Measurements from ENCODE around the gene TMEM259. TPM values are rescaled to one million over a fixed set of nuclear protein-coding genes. Genes with fewer than 3 reads are reported as not detected.

The TMEM259 gene
- total and polyA plus RNA-seq, 7 experiments from 2014 or later = 40.7 to 347 (median 302) TPM

DNA sequence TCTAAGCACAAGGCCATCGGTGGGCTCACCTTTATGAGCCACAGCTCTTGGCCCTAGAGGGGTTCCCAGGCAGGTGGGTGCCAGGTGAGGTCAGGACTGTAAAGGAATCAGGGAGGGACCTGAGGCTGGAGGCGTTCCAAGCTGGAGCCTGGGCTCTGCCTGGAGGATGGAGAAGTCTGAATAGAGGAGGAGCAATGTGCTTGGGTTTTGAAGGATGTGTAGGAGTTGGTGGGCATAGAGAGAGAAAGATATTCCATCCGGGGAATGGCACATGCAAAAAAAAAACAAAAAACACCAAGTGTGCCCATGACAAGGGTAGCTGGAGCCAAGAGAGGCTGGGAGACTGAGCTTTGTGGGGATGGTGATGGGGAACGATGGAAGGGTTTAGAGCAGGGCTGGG lies 18.3 kb downstream of the TMEM259 start:
- Mint-ChIP-seq H3K9me3 (peaks cover 0 to 7% (median 0%) of the 10 kb centered on the region in 11 donors), H3K4me1 (peaks cover 0 to 9% (median 5%) of the 10 kb centered on the region in 7 donors), H3K27me3 (peaks cover 7 to 31% (median 20%) of the 10 kb centered on the region in 5 donors), H3K36me3 (peaks cover 0 to 4% (median 0%) of the 10 kb centered on the region in 5 donors), H3K27ac (peak overlapping the region in 3 of 9 donors; percentile 1 to 72 (median 5)), H3K4me3 (peak overlapping the region in 1 of 10 donors; percentile 48)
- Histone ChIP-seq H3K4me3 (ENCODE audit: low read length) (no peak overlapping the region), H3K27me3 (ENCODE audit: control insufficient read depth in 2 of 2, insufficient read depth in 2 of 2, low read length in 2 of 2) (peaks cover 5 to 6% of the 10 kb centered on the region in 2 donors), H3K36me3 (ENCODE audit: control insufficient read depth in 2 of 3, insufficient read depth in 3 of 3, low read length in 3 of 3) (no peaks in the 10 kb centered on the region), H3K27ac (ENCODE audit: low read depth, low read length) (no peak overlapping the region), H3K9me3 (ENCODE audit: control insufficient read depth in 2 of 3, low read length in 3 of 3) (no peaks in the 10 kb centered on the region), H3K4me1 (ENCODE audit: control insufficient read depth in 2 of 2, insufficient read depth in 2 of 2, low read length in 2 of 2) (peaks cover 6 to 11% of the 10 kb centered on the region in 2 donors)
- POLR2A ChIA-PET = interaction anchor here (0.7 kb wide), 1 partner anchor 78 kb away, joined by 4 read pairs; no protein-coding TSS in a partner anchor
- DNase-seq (no peak), ATAC-seq (no peak)
- CTCF ChIA-PET = no interaction called here
- intact Hi-C loops (cut with micrococcal nuclease) = no loop called here

DNA sequence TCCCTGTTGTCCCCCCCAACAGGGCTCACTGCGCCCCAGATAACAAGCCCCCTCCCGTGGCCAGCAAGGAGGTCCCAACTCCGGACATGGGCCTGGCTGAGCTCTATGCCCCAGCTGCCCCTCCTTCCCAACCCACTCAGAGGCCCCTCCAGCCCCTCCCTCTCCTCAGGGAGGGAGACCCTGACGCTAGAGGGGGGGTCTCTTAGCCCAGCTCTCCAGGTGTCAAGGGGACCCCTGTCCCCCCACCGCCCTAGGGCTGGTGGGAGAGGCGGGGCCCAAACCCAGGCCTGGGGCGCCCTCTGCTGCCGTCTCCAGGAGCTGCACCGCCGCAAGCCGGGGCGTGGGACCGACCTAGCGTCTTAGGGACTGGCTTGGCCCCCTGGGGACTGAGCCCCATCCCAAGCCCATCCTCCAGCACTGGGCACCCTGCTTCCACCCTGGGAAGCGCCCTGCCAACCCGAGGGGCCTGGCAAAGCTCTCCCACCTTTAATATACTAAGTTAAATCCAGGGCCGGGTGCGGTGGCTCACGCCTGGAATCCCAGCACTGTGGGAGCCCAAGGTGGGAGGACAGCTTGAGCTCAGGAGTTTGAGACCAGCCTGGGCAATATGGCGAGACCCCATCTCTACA lies 19.3 kb downstream of the TMEM259 start:
- peaks cover 1 to 13% (median 7%) of the 10 kb centered on the region in 7 donors for H3K4me1 Mint-ChIP-seq
- peak overlapping the region in 1 of 9 donors; percentile 24 for H3K27ac Mint-ChIP-seq
- Histone ChIP-seq H3K4me1 (ENCODE audit: control insufficient read depth in 2 of 2, insufficient read depth in 2 of 2, low read length in 2 of 2) (peaks cover 14 to 17% of the 10 kb centered on the region in 2 donors), H3K27ac (ENCODE audit: low read depth, low read length) (no peak overlapping the region), H3K36me3 (ENCODE audit: control insufficient read depth in 2 of 3, insufficient read depth in 3 of 3, low read length in 3 of 3) (no peaks in the 10 kb centered on the region), H3K4me3 (ENCODE audit: low read length) (no peak overlapping the region), H3K27me3 (ENCODE audit: control insufficient read depth in 2 of 2, insufficient read depth in 2 of 2, low read length in 2 of 2) (peaks cover 5 to 6% of the 10 kb centered on the region in 2 donors), H3K9me3 (ENCODE audit: control insufficient read depth in 2 of 3, low read length in 3 of 3) (no peaks in the 10 kb centered on the region)
- H3K4me3 Mint-ChIP-seq = peak overlapping the region in 4 of 10 donors; percentile 21 to 75 (median 44)
- ATAC-seq (peak; percentile 83), DNase-seq (peak; percentile 45 to 82 (median 70))
- peaks cover 0 to 5% (median 0%) of the 10 kb centered on the region in 11 donors for H3K9me3 Mint-ChIP-seq
- H3K36me3 Mint-ChIP-seq = peaks cover 0 to 4% (median 0%) of the 10 kb centered on the region in 5 donors
- POLR2A ChIA-PET = no interaction called here
- CTCF ChIA-PET = interaction anchor here (0.6 to 1.1 kb wide), 4 partner anchors 11 to 192 kb away, joined by 3 to 4 read pairs (median 3); no protein-coding TSS in a partner anchor
- intact Hi-C loops (cut with micrococcal nuclease) = loop anchor here (1.0 to 2.0 kb wide), 4 partner anchors 17 to 144 kb away; partner anchors contain the start of gene WDR18 (in 1 of the 2)
- peaks cover 7 to 39% (median 20%) of the 10 kb centered on the region in 5 donors for H3K27me3 Mint-ChIP-seq

- DNase-seq (no peak), ATAC-seq (no peak)
- intact Hi-C loops (cut with micrococcal nuclease) = loop anchor here (1.0 to 2.0 kb wide), 4 partner anchors 17 to 144 kb away; partner anchors contain the start of gene WDR18 (in 1 of the 2)
- peaks cover 5 to 6% of the 10 kb centered on the region in 2 donors for H3K27me3 ChIP-seq (ENCODE audit: control insufficient read depth in 2 of 2, insufficient read depth in 2 of 2, low read length in 2 of 2)
- H3K9me3 ChIP-seq (ENCODE audit: control insufficient read depth in 2 of 3, low read length in 3 of 3) = no peaks in the 10 kb centered on the region
- H3K27me3 Mint-ChIP-seq = peaks cover 7 to 44% (median 20%) of the 10 kb centered on the region in 5 donors
- peaks cover 0 to 4% (median 0%) of the 10 kb centered on the region in 5 donors for H3K36me3 Mint-ChIP-seq
- peak overlapping the region in 5 of 10 donors; percentile 21 to 75 (median 45) for H3K4me3 Mint-ChIP-seq
- no peak overlapping the region for H3K4me3 ChIP-seq (ENCODE audit: low read length)
- peaks cover 19 to 24% of the 10 kb centered on the region in 2 donors for H3K4me1 ChIP-seq (ENCODE audit: control insufficient read depth in 2 of 2, insufficient read depth in 2 of 2, low read length in 2 of 2)
- peaks cover 0 to 5% (median 0%) of the 10 kb centered on the region in 11 donors for H3K9me3 Mint-ChIP-seq
- H3K36me3 ChIP-seq (ENCODE audit: control insufficient read depth in 2 of 3, insufficient read depth in 3 of 3, low read length in 3 of 3) = no peaks in the 10 kb centered on the region
- H3K27ac Mint-ChIP-seq = peak overlapping the region in 2 of 9 donors; percentile 24 to 25
- ChIA-PET POLR2A (no interaction called here), CTCF (interaction anchor here (0.8 to 1.1 kb wide), 3 partner anchors 12 to 152 kb away, joined by 3 to 4 read pairs (median 3); no protein-coding TSS in a partner anchor)
- H3K4me1 Mint-ChIP-seq = peaks cover 6 to 16% (median 12%) of the 10 kb centered on the region in 7 donors
- H3K27ac ChIP-seq (ENCODE audit: low read depth, low read length) = no peak overlapping the region
Measured at GRCh38 chr19:1000591-1001537, 20.1 kb downstream of the TMEM259 start.

DNA sequence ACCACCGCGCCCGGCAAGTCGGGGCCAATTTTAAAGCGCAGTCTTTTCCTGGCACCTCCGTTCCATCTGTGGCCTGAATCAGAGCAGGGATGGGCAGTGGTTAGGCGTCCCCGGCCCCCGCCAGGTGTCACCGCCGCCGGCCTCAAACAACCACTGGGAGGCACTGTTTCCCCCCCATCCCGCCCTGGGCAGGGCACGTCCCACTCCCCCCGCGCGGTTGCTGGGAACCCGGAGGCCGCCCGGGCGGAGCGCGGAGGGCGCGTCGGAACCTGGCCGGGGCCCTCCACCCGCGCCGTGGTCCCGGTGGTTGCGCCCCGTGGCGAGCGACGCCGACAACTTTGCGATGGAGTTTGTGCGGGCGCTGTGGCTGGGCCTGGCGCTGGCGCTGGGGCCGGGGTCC lies 20.8 kb downstream of the TMEM259 start, which contains the start of gene GRIN3B:
Gene GRIN3B (plus strand): TSS at position 325 of the 400 bp plus-strand sequence. CDS start 19 bp downstream, at position 344.
- Histone ChIP-seq H3K4me1 (ENCODE audit: control insufficient read depth in 2 of 2, insufficient read depth in 2 of 2, low read length in 2 of 2) (peaks cover 24% of the 10 kb centered on the region in 2 donors), H3K27ac (ENCODE audit: low read depth, low read length) (no peak within 1 kb of the TSS), H3K36me3 (ENCODE audit: control insufficient read depth in 2 of 3, insufficient read depth in 3 of 3, low read length in 3 of 3) (no peaks in the 10 kb centered on the region), H3K9me3 (ENCODE audit: control insufficient read depth in 2 of 3, low read length in 3 of 3) (no peaks in the 10 kb centered on the region), H3K27me3 (ENCODE audit: control insufficient read depth in 2 of 2, insufficient read depth in 2 of 2, low read length in 2 of 2) (peaks cover 5 to 6% of the 10 kb centered on the region in 2 donors), H3K4me3 (ENCODE audit: low read length) (no peak within 1 kb of the TSS)
- H3K4me1 Mint-ChIP-seq = peaks cover 6 to 16% (median 11%) of the 10 kb centered on the region in 7 donors
- DNase-seq (peak in 8 of 9 donors; percentile 29 to 69 (median 45)), ATAC-seq (peak; percentile 34)
- H3K27me3 Mint-ChIP-seq = peaks cover 7 to 44% (median 20%) of the 10 kb centered on the region in 5 donors
- ChIA-PET CTCF (no interaction called here), POLR2A (no interaction called here)
- peak within 1 kb of the TSS in 9 of 10 donors; percentile 27 to 83 (median 56) for H3K4me3 Mint-ChIP-seq
- peaks cover 0 to 5% (median 0%) of the 10 kb centered on the region in 11 donors for H3K9me3 Mint-ChIP-seq
- H3K27ac Mint-ChIP-seq = peak within 1 kb of the TSS in 4 of 9 donors; percentile 52 to 72 (median 61)
- intact Hi-C loops (cut with micrococcal nuclease) = loop anchor here in 1 of 2 donors (2.0 kb wide), 1 partner anchor 39 kb away; no protein-coding TSS in a partner anchor
- H3K36me3 Mint-ChIP-seq = peaks cover 0 to 4% (median 0%) of the 10 kb centered on the region in 5 donors

- Histone ChIP-seq H3K27ac (ENCODE audit: low read depth, low read length) (no peak overlapping the region), H3K4me3 (ENCODE audit: low read length) (no peak overlapping the region), H3K9me3 (ENCODE audit: control insufficient read depth in 2 of 3, low read length in 3 of 3) (no peaks in the 10 kb centered on the region), H3K36me3 (ENCODE audit: control insufficient read depth in 2 of 3, insufficient read depth in 3 of 3, low read length in 3 of 3) (peaks cover 0 to 5% (median 0%) of the 10 kb centered on the region in 3 experiments), H3K27me3 (ENCODE audit: control insufficient read depth in 2 of 2, insufficient read depth in 2 of 2, low read length in 2 of 2) (peaks cover 5 to 6% of the 10 kb centered on the region in 2 donors), H3K4me1 (ENCODE audit: control insufficient read depth in 2 of 2, insufficient read depth in 2 of 2, low read length in 2 of 2) (peaks cover 24% of the 10 kb centered on the region in 2 donors)
- peaks cover 0 to 4% (median 0%) of the 10 kb centered on the region in 5 donors for H3K36me3 Mint-ChIP-seq
- ChIA-PET POLR2A (interaction anchor here (0.7 kb wide), 1 partner anchor 91 kb away, joined by 3 read pairs; no protein-coding TSS in a partner anchor), CTCF (interaction anchor here (0.5 to 1.8 kb wide), 4 partner anchors 15 to 91 kb away, joined by 3 to 6 read pairs (median 3); partner anchors contain the start of gene WDR18)
- H3K27ac Mint-ChIP-seq = peak overlapping the region in 4 of 9 donors; percentile 52 to 72 (median 61)
- peaks cover 0 to 5% (median 0%) of the 10 kb centered on the region in 11 donors for H3K9me3 Mint-ChIP-seq
- DNase-seq (no peak), ATAC-seq (no peak)
- H3K4me1 Mint-ChIP-seq = peaks cover 6 to 16% (median 11%) of the 10 kb centered on the region in 7 donors
- H3K4me3 Mint-ChIP-seq = peak overlapping the region in 9 of 10 donors; percentile 27 to 83 (median 56)
- peaks cover 7 to 44% (median 20%) of the 10 kb centered on the region in 5 donors for H3K27me3 Mint-ChIP-seq
- intact Hi-C loops (cut with micrococcal nuclease) = loop anchor here in 1 of 2 donors (5.0 kb wide), 1 partner anchor 227 kb away; no protein-coding TSS in a partner anchor
Measured at GRCh38 chr19:999379-999719, 21.6 kb downstream of the TMEM259 start.

All from naive thymus-derived CD4-positive, alpha-beta T cell (primary cell).